IPS-20b (cell line): ENCODE measurements around the gene LRRC37A3.
A peak's percentile ranks its signal among the peaks of the same experiment; 100 is the strongest.
"Not testable (repeated sequence)": the region's sequence is repeated elsewhere in the genome, so short reads cannot be mapped to it uniquely, and the experiment has no call there.

Experiments
- H3K27ac ChIP-seq: one replicate; pipeline ENCODE4 v1.5.1; 2013; ENCODE audit warnings: low read length
- H3K27me3 ChIP-seq: 2 replicates; pipeline ENCODE4 v1.6.1; 2013; ENCODE audit warnings: mild to moderate bottlenecking, low read length, inconsistent platforms; ENCODE audit not compliant: insufficient read depth
- H3K36me3 ChIP-seq: 2 replicates; pipeline ENCODE4 v1.6.1; 2013; ENCODE audit warnings: low read depth, mild to moderate bottlenecking, inconsistent platforms, low read length, moderate library complexity; ENCODE audit not compliant: insufficient read depth
- H3K4me1 ChIP-seq: 2 replicates; pipeline ENCODE4 v1.6.1; 2013; ENCODE audit warnings: mild to moderate bottlenecking, control low read depth, inconsistent platforms, low read length, moderate library complexity; ENCODE audit not compliant: insufficient read depth
- H3K4me3 ChIP-seq: 2 replicates; pipeline ENCODE4 v1.5.1; 2013; ENCODE audit warnings: mild to moderate bottlenecking, low read length, inconsistent platforms
- H3K9ac ChIP-seq: 2 replicates; pipeline ENCODE4 v1.6.1; 2013; ENCODE audit warnings: low read depth, mild to moderate bottlenecking, inconsistent platforms, low read length, moderate library complexity
- H3K9me3 ChIP-seq: 2 replicates; pipeline ENCODE4 v1.6.1; 2013; ENCODE audit warnings: mild to moderate bottlenecking, low read depth, low read length, inconsistent platforms; ENCODE audit not compliant: insufficient read depth

LRRC37A3 gene

GRCh38 chr17:64919289-64920025 lies at the start of gene LRRC37A3:
Gene LRRC37A3 (minus strand): TSS chr17:64919478. CDS start chr17:64897257, 22,221 bp downstream.
- peak within 1 kb of the TSS; percentile 72; the same call in 1 of the 2 replicates for H3K9ac ChIP-seq
- H3K4me3 ChIP-seq = peak within 1 kb of the TSS; percentile 70
- H3K9me3 ChIP-seq, H3K27ac ChIP-seq, H3K4me1 ChIP-seq, H3K36me3 ChIP-seq: not testable (repeated sequence)
- H3K27me3 ChIP-seq = peaks cover 11% of the 10 kb centered on the region; the same call in 1 of the 2 replicates

GRCh38 chr17:64965873-64966287 lies 46.6 kb upstream of the LRRC37A3 start:
- Histone ChIP-seq H3K27me3 (peaks cover 12% of the 10 kb centered on the region), H3K4me3 (peak overlapping the region; percentile 52; the same call in 1 of the 2 replicates)
- H3K4me1 ChIP-seq, H3K36me3 ChIP-seq, H3K27ac ChIP-seq, H3K9me3 ChIP-seq, H3K9ac ChIP-seq: not testable (repeated sequence)

- peaks cover 12% of the 10 kb centered on the region for H3K27me3 ChIP-seq
- H3K4me3 ChIP-seq = peak overlapping the region; percentile 52; the same call in 1 of the 2 replicates
- H3K36me3 ChIP-seq, H3K9me3 ChIP-seq, H3K9ac ChIP-seq, H3K4me1 ChIP-seq, H3K27ac ChIP-seq: not testable (repeated sequence)
Observed at GRCh38 chr17:64965256-64965872, 46.1 kb upstream of the LRRC37A3 start.

GRCh38 chr17:64964796-64965195 lies 45.5 kb upstream of the LRRC37A3 start:
- no peaks in the 10 kb centered on the region for H3K36me3 ChIP-seq
- peaks cover 12% of the 10 kb centered on the region for H3K27me3 ChIP-seq
- H3K27ac ChIP-seq = no peak overlapping the region
- H3K4me1 ChIP-seq = no peaks in the 10 kb centered on the region
- H3K4me3 ChIP-seq = no peak overlapping the region
- H3K9ac ChIP-seq = no peak overlapping the region
- no peaks in the 10 kb centered on the region for H3K9me3 ChIP-seq

- not testable (repeated sequence) for H3K4me1 ChIP-seq, H3K4me3 ChIP-seq, H3K36me3 ChIP-seq, H3K9ac ChIP-seq, H3K9me3 ChIP-seq, H3K27ac ChIP-seq
- peaks cover 12% of the 10 kb centered on the region for H3K27me3 ChIP-seq
Observed at GRCh38 chr17:64963814-64964213, 44.5 kb upstream of the LRRC37A3 start.

- H3K4me1 ChIP-seq, H3K36me3 ChIP-seq, H3K9ac ChIP-seq, H3K4me3 ChIP-seq, H3K9me3 ChIP-seq, H3K27ac ChIP-seq: not testable (repeated sequence)
- H3K27me3 ChIP-seq = peaks cover 12% of the 10 kb centered on the region
Observed at GRCh38 chr17:64961563-64962378, 42.5 kb upstream of the LRRC37A3 start.

- Histone ChIP-seq H3K27me3 (no peaks in the 10 kb centered on the region), H3K4me1 (no peaks in the 10 kb centered on the region), H3K4me3 (no peak overlapping the region), H3K9me3 (no peaks in the 10 kb centered on the region), H3K9ac (no peak overlapping the region), H3K36me3 (no peaks in the 10 kb centered on the region), H3K27ac (no peak overlapping the region)
Observed at GRCh38 chr17:64951877-64952276, 32.6 kb upstream of the LRRC37A3 start.

- Histone ChIP-seq H3K4me3 (no peak overlapping the region), H3K9me3 (no peaks in the 10 kb centered on the region), H3K9ac (no peak overlapping the region)
Observed at GRCh38 chr17:64950871-64951270, 31.6 kb upstream of the LRRC37A3 start.

GRCh38 chr17:64947152-64947551 lies 27.9 kb upstream of the LRRC37A3 start:
- no peaks in the 10 kb centered on the region for H3K27me3 ChIP-seq
- no peak overlapping the region for H3K9ac ChIP-seq
- no peaks in the 10 kb centered on the region for H3K36me3 ChIP-seq
- no peaks in the 10 kb centered on the region for H3K9me3 ChIP-seq
- no peak overlapping the region for H3K4me3 ChIP-seq
- H3K27ac ChIP-seq = no peak overlapping the region
- H3K4me1 ChIP-seq = no peaks in the 10 kb centered on the region

More at GRCh38 chr17:64950871-64951270, 31.6 kb upstream of the LRRC37A3 start:
- H3K27ac ChIP-seq = no peak overlapping the region
- H3K4me1 ChIP-seq = no peaks in the 10 kb centered on the region
- no peaks in the 10 kb centered on the region for H3K36me3 ChIP-seq
- no peaks in the 10 kb centered on the region for H3K27me3 ChIP-seq

- Histone ChIP-seq H3K9ac (no peak overlapping the region), H3K4me3 (no peak overlapping the region), H3K36me3 (no peaks in the 10 kb centered on the region), H3K27ac (no peak overlapping the region), H3K9me3 (no peaks in the 10 kb centered on the region), H3K4me1 (no peaks in the 10 kb centered on the region), H3K27me3 (no peaks in the 10 kb centered on the region)
Observed at GRCh38 chr17:64941761-64942160, 22.5 kb upstream of the LRRC37A3 start.

- no peak overlapping the region for H3K9ac ChIP-seq
- no peaks in the 10 kb centered on the region for H3K4me1 ChIP-seq
Observed at GRCh38 chr17:64941045-64941444, 21.8 kb upstream of the LRRC37A3 start.

More at GRCh38 chr17:64941045-64941444, 21.8 kb upstream of the LRRC37A3 start:
- no peaks in the 10 kb centered on the region for H3K27me3 ChIP-seq
- H3K9me3 ChIP-seq = no peaks in the 10 kb centered on the region
- H3K4me3 ChIP-seq = no peak overlapping the region
- no peak overlapping the region for H3K27ac ChIP-seq
- H3K36me3 ChIP-seq = no peaks in the 10 kb centered on the region
